HG03469 (cell line): Measurements from ENCODE around the gene NFAM1.

Source experiments
- ATAC-seq: cut with Tn5 transposase; IDR thresholded peaks from one replicate; pipeline ENCODE4 v1.9.1; 2021; ENCODE audit warnings: mild to moderate bottlenecking, moderate library complexity, moderate number of reproducible peaks; ENCODE audit not compliant: unreplicated experiment

NFAM1 gene

GRCh38 chr22:42337356-42337755 is 94.8 kb downstream of the NFAM1 start:
- no peak for ATAC-seq

GRCh38 chr22:42336527-42337227 is 95.5 kb downstream of the NFAM1 start:
- no peak for ATAC-seq

- no peak for ATAC-seq
Observed at GRCh38 chr22:42335839-42336378, 96.3 kb downstream of the NFAM1 start.

GRCh38 chr22:42334875-42335512 is 97.2 kb downstream of the NFAM1 start:
- no peak for ATAC-seq

GRCh38 chr22:42333544-42333943 is 98.7 kb downstream of the NFAM1 start:
- no peak for ATAC-seq

- ATAC-seq = no peak
Observed at GRCh38 chr22:42332089-42332488, 100.1 kb downstream of the NFAM1 start.

- ATAC-seq = no peak
Observed at GRCh38 chr22:42331014-42331413, 101.2 kb downstream of the NFAM1 start.
